ENCODE results near the gene LRRC32.

Gene LRRC32

GRCh38 chr11:76706667-76707066, 36.1 kb upstream of the LRRC32 start:
- no peak for FAIRE-seq
- TF ChIP-seq POLR2AphosphoS5 (IDR thresholded peaks at IDR 0.05; ENCODE audit: low read depth, low read length) (no peak), POLR2A (IDR thresholded peaks at IDR 0.05; ENCODE audit: low read depth, low read length) (no peak), TAF1 (IDR thresholded peaks at IDR 0.05; ENCODE audit: borderline replicate concordance, low read depth, low read length) (no peak)
- DNase-seq (ENCODE audit: insufficient read length) = no peak

- FAIRE-seq (no peak), DNase-seq (ENCODE audit: insufficient read length) (no peak)
- no peak for TF ChIP-seq TAF1 (IDR thresholded peaks at IDR 0.05; ENCODE audit: borderline replicate concordance, low read depth, low read length)
- no peak for TF ChIP-seq POLR2AphosphoS5 (IDR thresholded peaks at IDR 0.05; ENCODE audit: low read depth, low read length)
- TF ChIP-seq POLR2A (IDR thresholded peaks at IDR 0.05; ENCODE audit: low read depth, low read length) = no peak
These were observed 35.3 kb upstream of the LRRC32 start for GRCh38 chr11:76705826-76706225.

GRCh38 chr11:76704171-76704948, 33.8 kb upstream of the LRRC32 start:
- no peak for TF ChIP-seq TAF1 (IDR thresholded peaks at IDR 0.05; ENCODE audit: borderline replicate concordance, low read depth, low read length)
- no peak for TF ChIP-seq POLR2AphosphoS5 (IDR thresholded peaks at IDR 0.05; ENCODE audit: low read depth, low read length)
- no peak for TF ChIP-seq POLR2A (IDR thresholded peaks at IDR 0.05; ENCODE audit: low read depth, low read length)
- FAIRE-seq = no peak
- DNase-seq (ENCODE audit: insufficient read length) = no peak

- no peak for DNase-seq (ENCODE audit: insufficient read length)
- FAIRE-seq = no peak
These were observed 33.2 kb upstream of the LRRC32 start for GRCh38 chr11:76703707-76704106.

GRCh38 chr11:76702336-76703128, 32.0 kb upstream of the LRRC32 start:
- DNase-seq (ENCODE audit: insufficient read length) = no peak
- FAIRE-seq = no peak
- TF ChIP-seq TAF1 (IDR thresholded peaks at IDR 0.05; ENCODE audit: borderline replicate concordance, low read depth, low read length) = no peak
- TF ChIP-seq POLR2A (IDR thresholded peaks at IDR 0.05; ENCODE audit: low read depth, low read length) = no peak
- no peak for TF ChIP-seq POLR2AphosphoS5 (IDR thresholded peaks at IDR 0.05; ENCODE audit: low read depth, low read length)

More at GRCh38 chr11:76703707-76704106, 33.2 kb upstream of the LRRC32 start:
- no peak for TF ChIP-seq POLR2AphosphoS5 (IDR thresholded peaks at IDR 0.05; ENCODE audit: low read depth, low read length)
- no peak for TF ChIP-seq POLR2A (IDR thresholded peaks at IDR 0.05; ENCODE audit: low read depth, low read length)
- TF ChIP-seq TAF1 (IDR thresholded peaks at IDR 0.05; ENCODE audit: borderline replicate concordance, low read depth, low read length) = no peak

- TF ChIP-seq TAF1 (IDR thresholded peaks at IDR 0.05; ENCODE audit: borderline replicate concordance, low read depth, low read length) (no peak), POLR2A (IDR thresholded peaks at IDR 0.05; ENCODE audit: low read depth, low read length) (no peak), POLR2AphosphoS5 (IDR thresholded peaks at IDR 0.05; ENCODE audit: low read depth, low read length) (no peak)
- DNase-seq (ENCODE audit: insufficient read length) (no peak), FAIRE-seq (no peak)
These were observed 30.9 kb upstream of the LRRC32 start for GRCh38 chr11:76701294-76702040.

GRCh38 chr11:76700177-76701100, 29.9 kb upstream of the LRRC32 start:
- TF ChIP-seq POLR2A (IDR thresholded peaks at IDR 0.05; ENCODE audit: low read depth, low read length) (no peak), POLR2AphosphoS5 (IDR thresholded peaks at IDR 0.05; ENCODE audit: low read depth, low read length) (no peak), TAF1 (IDR thresholded peaks at IDR 0.05; ENCODE audit: borderline replicate concordance, low read depth, low read length) (no peak)
- DNase-seq (ENCODE audit: insufficient read length) (no peak), FAIRE-seq (no peak)

- DNase-seq (ENCODE audit: insufficient read length) (no peak), FAIRE-seq (no peak)
- TF ChIP-seq POLR2A (IDR thresholded peaks at IDR 0.05; ENCODE audit: low read depth, low read length) (no peak), TAF1 (IDR thresholded peaks at IDR 0.05; ENCODE audit: borderline replicate concordance, low read depth, low read length) (no peak), POLR2AphosphoS5 (IDR thresholded peaks at IDR 0.05; ENCODE audit: low read depth, low read length) (no peak)
These were observed 29.0 kb upstream of the LRRC32 start for GRCh38 chr11:76699451-76700091.

GRCh38 chr11:76698321-76699043, 27.9 kb upstream of the LRRC32 start:
- TF ChIP-seq POLR2A (IDR thresholded peaks at IDR 0.05; ENCODE audit: low read depth, low read length) = no peak
- DNase-seq (ENCODE audit: insufficient read length) = no peak
- no peak for FAIRE-seq

- DNase-seq (ENCODE audit: insufficient read length) (no peak), FAIRE-seq (no peak)
- no peak for TF ChIP-seq POLR2A (IDR thresholded peaks at IDR 0.05; ENCODE audit: low read depth, low read length)
- TF ChIP-seq POLR2AphosphoS5 (IDR thresholded peaks at IDR 0.05; ENCODE audit: low read depth, low read length) = no peak
- no peak for TF ChIP-seq TAF1 (IDR thresholded peaks at IDR 0.05; ENCODE audit: borderline replicate concordance, low read depth, low read length)
These were observed 26.2 kb upstream of the LRRC32 start for GRCh38 chr11:76696756-76697155.
